Measurements from ENCODE around the gene TNFAIP2.

DNA sequence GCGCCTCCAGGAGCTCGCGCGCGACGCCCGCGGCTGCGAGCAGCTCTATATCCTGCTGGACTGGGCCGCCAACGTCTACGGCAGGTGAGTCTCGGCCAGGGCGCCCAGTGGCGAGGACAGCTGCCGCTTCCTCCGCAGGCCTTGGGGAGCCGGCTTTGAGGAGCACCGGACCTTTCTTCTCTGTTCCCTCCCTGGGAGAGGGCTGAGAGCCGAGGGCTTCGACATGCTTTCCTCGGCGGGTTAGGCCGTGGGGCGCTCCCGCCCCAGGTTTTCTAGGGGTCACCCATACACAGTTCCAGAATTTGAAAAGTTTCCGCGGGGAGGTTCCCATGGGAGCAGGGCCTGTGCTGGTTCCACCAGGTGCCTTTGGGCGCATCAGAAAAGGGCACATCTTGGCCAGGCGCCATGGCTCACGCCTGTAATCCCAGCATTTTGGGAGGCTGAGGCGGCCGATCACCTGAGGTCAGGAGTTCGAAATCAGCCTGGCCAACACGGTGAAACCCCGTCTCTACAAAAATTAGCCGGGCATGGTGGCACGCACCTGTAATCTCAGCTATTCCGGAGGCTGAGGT is 20.5 kb upstream of the TNFAIP2 start:
- TF ChIP-seq, protein P1, sequence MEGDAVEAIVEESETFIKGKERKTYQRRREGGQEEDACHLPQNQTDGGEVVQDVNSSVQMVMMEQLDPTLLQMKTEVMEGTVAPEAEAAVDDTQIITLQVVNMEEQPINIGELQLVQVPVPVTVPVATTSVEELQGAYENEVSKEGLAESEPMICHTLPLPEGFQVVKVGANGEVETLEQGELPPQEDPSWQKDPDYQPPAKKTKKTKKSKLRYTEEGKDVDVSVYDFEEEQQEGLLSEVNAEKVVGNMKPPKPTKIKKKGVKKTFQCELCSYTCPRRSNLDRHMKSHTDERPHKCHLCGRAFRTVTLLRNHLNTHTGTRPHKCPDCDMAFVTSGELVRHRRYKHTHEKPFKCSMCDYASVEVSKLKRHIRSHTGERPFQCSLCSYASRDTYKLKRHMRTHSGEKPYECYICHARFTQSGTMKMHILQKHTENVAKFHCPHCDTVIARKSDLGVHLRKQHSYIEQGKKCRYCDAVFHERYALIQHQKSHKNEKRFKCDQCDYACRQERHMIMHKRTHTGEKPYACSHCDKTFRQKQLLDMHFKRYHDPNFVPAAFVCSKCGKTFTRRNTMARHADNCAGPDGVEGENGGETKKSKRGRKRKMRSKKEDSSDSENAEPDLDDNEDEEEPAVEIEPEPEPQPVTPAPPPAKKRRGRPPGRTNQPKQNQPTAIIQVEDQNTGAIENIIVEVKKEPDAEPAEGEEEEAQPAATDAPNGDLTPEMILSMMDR (IDR thresholded peaks at IDR 0.05; ENCODE audit: low read length), result no peak
- TF ChIP-seq EZH2 (optimal IDR thresholded peaks at IDR 0.05; ENCODE audit: low read depth, low read length), result no peak
